ENCODE measurements around the gene PPP1R9B.

Gene PPP1R9B

DNA sequence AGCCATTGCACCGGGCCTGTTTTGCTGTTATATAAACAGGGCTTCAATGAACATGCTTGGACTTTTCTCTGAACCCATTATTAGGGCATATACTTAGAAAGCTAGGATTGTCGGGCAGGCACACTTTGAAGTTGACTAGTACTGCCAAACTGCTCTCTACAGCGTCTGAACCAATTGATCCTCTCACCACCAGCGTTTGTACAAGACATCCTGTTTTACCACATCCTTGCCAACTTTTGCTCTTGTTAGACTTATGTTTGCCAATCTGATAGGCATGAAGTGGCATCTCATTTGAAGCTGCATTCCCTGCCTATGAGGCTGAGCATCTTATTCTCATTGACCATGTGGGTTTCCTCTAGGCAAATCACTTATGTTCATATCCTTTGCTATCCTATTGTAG, 7.4 kb upstream of the PPP1R9B start:
- no peak for DNase-seq (ENCODE audit: low read depth in 2 of 2)

DNA sequence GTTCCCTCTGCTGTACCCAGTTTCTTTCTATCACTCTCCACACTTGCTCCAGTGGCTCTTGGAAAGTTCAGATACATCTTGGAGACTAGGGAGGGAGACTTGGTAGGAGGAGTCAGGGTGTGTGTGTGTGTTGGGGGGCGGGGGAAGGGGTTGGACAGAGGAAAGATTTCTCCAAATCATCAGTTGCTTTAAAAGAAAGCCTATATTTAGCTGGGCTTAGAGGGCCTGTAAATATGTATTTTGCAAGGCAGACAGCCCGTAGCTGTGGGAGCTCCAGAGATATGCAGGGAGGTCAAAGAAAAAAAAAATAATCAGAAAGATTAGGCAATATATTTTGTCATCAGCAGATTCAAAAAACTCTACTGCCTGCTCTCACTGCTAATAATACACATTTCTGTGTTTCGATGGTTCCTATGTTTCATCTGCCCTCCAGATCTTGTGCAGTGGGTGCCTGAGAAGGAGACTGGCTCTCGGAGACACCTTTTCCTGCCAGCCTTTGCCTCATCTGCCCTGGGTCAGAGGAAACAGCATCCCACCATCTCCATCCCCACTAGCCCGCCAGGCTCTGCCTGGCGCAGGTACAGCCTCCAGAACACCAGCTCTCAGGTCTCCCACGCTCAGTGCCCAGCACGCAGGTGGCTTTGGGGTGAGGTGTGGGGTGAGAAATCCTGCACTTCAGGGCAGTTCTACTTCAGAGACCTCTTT, 4.8 kb upstream of the PPP1R9B start:
- no peak for DNase-seq (ENCODE audit: low read depth in 2 of 2)

DNA sequence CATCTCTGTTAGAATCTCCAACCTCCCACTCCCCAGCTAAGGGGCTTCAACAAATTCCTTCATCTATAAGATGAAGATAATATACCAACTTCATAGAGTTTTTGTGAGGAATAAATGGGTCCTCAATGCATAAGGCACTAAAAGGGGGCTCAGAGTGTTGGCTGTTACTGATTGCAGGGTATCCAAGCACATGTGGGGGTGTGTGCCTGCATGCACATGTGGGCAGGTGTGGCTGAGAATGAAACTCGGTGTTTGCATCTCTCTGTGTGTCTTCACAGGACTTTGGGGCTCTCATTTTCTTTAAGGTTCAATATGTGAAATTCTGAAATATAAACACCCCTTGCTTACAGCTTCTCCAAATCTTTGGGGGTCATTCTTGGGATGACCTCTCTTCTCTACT, 4.1 kb upstream of the PPP1R9B start:
- no peak for DNase-seq (ENCODE audit: low read depth in 2 of 2)

DNA sequence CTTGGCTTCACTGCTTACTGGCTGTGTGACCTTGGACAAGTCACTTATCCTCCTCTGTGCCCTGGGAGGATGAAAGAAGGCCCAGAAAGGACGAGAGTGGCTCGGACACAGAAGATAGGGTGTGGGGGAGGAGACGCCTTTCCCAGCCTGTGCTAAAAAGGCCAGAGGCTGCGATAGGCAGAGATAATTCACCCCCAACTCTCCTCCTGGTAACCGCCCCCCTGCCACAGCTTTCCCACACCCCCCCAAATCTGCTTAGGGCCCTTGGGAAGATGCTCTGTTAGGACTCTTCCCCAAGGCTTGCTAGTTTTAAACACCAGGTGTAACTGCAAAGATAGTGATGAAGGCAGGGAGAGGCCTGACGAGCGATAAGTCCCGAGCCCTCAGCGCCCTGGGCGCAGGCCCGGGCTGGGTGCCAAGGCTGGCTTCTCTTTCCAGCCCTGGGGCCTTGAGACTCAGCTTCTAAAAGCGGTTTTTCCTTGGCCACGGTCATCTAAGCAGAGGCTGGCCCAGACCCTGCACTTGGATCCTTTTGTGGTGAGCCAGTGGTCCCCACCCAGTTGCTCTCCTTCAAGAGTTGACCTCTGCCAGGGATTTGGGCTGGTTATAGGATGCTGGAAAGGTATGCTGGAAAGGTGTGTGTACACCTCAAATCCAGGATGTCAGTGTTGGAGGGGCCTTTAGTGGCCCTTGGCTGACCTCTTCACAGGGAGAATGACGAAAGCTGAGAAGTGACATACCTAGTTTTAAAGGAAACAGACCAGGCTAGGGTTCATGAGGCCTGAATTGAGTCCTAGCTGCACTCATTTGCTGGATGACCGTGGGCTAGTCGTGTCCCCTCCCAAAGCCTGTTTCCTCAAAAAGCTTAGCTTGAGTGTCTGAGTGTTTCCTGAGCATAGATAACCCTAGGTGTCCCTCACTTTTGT, 3.4 kb upstream of the PPP1R9B start:
- DNase-seq (ENCODE audit: low read depth in 2 of 2) = no peak

DNA sequence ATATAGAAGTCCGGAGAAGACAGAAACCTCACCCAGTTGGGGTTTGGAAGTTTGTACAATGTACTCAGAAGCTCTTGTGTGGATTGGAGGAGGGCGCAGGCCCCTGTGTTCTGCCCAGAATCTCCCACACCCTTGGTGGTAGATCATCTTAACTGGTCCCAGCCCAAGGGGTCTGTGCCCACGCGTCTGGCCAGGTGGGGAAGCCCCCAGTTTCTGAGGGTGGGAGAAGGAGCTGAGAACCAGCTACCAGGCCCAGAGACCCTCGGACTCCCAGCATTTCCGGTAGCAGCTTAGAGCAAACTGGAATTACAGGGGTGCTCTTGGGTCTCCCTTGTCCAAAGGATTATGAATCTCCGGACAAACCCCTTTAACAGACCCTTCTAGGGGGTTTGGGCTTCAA, 2.3 kb upstream of the PPP1R9B start:
- no peak for DNase-seq (ENCODE audit: low read depth in 2 of 2)

DNA sequence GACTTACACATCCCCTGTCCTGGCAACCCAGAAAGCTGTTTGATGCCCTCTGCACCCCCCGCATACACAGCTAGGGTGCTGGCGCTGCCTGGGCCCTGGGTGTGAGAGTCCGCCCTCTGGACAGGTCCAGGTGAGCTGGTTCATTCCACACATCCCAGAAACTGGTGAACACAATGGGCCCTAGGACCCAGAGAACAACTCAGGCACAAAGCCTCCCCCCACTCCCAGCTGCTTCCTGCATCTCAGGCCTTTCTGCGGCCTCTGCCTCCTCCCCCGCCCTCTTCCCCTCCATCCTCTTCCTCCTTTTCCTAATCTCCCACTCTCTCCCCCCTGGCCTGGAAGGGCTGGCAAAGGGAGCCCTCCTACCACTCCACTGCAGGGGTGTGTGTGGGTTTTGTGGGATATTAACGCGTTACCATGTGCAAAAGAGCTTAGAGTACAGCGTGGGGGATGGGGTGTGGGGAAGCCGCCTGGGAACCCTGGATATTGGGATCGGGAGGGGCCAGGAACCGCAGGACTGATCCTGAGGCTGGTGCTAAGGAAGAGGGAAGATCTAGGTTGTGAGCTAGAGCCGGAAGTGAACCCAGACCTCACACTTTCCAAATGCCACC, 1.6 kb upstream of the PPP1R9B start:
- DNase-seq (ENCODE audit: low read depth in 2 of 2) = peak in 1 of 2 donors; percentile 30

DNA sequence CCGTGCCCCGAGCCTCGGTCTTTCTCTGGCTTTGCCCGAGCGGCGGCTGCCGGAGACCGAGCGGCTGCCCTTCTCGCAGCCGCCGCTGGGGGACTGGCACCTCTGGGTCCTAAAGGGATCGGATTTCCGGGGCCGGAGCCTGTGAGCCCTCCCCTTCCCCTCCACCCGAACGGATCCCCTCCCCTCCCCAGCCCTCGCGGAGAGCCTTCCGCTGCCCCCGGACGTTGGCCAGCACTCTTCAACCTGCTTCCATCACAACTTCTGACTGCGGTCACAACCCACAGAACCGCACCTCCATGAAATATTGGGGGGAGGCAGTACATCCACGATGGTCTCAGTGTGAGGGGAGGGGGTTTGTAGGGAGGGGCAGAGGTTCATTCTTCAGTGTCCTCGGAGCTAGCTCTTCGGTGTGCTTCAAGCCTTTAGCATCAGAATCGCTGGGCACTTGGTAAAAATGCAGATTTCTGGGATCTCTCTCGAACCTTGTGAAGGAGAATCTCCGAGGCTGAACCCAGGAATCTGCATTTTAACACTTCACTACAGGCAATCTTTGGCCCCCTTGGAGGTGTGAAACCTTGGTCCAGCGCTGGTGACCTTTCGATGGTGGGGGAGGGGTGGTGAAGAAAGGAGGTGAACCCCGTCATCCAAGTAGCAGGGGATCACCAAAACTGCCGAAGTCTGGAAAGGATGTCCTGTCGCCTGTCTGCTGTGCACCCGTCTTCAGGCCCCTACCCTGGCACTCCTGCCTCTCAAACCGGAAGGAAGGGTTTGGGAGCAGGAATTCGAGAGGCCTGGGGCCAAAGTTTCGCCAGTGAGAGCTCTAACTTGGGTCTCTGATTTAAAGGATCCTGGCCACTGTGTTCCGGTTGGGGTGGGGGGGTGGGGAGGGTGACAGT, 812 bp upstream of the PPP1R9B start:
- DNase-seq (ENCODE audit: low read depth in 2 of 2) = peak; percentile 71

DNA sequence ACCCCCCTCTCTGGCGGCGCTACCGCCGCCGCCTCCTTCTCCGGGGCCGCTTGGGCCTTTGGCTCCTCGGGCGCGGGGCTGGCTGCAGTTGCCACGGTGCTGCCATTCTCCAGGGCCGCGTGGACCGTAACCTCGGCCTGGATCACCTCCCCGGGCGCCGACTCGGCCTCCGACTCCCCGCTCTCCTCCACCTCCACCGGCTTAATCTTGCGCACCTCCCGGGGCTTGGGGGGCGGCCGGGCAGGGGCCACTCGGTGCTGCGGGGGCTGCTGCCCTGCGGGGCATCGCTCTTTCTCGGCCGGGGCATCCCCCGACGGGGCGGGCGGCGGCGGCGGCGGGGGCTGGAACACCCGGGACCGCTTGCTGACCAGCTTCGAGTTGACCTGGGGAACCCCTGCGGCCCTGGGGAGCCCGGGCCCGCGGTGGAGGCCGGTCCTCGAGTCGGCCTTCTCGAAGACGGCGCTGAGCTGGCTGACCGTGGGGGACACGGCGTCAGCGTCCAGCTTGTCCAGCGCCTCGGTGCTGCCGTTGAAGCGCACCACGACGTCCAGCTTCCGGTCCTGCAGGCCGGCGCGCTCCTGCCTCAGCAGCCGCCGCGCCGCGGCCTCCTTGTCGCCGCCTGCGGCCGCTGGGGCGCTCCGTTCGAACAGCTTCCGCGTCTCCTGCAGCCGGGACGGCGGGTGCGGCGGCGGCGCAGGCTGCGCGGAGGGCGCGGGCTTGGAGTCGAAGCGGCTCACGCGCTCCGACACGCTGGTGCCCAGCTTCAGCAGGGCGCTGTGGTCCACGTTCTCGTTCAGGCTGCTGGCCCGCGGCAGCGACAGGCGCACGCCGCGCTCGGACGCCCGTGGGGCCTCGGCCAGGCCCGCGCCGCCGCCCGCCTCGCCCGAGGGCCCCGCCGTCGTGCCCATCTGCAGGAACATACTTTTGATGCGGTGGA, 792 bp downstream of the PPP1R9B start:
- DNase-seq (ENCODE audit: low read depth in 2 of 2) = no peak

DNA sequence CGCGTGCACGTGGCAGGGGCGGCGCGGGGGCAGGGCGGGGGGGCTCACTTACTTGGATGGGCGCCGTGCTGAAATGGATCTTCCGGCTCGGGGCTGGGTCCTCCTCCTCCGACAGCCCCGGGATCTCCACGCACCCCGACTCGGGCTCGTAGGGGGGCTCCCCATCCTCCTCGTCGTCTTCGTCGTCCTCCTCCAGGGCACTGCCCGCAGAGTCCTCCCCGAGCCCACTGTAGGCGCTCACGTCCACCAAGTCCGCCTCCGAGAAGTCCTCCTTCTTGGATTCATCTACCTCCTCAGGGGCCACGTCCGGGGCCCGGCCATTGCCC, 1.4 kb downstream of the PPP1R9B start:
- DNase-seq (ENCODE audit: low read depth in 2 of 2) = no peak

DNA sequence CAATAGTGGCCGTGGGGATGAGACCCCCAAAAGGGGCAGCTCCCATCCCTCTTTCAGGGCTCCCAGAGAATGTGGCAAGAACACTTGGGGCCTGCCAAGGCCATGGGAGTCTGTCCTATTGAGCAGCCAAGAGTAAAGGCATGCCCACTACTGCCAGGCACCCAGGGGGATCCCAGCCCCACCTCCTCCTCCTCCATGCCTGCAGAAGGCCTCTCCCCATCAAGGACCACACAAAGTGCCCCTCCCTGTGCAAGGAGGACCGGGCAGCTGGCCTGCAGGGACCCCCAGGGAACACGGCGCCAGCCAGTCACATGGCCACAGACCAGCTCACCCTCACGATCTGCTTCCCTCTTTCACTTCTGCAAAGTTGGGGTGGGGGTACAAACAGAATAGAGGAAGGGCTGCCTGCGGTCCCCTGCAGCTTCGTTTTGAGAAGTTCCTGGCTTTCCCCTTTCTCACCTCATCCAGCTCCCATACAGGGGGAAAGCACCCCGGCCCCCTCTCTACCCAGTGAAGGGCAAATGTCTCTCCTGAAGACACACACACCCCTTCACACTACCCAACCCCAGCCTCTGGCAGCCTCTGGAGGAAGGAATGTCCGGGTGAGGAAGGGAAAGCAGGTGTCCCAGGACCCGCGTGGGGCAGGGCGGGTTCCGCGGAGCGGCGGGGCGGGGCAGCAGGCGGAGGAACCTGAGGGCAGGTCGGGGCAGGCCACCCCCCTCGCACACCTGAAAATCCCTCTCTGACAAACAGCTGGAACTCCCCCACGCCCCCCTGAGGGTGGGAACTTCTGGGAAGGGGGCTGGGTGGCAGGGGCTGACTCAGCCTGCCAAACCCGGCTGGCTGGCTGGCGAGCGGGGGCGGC, 2.0 kb downstream of the PPP1R9B start:
- DNase-seq (ENCODE audit: low read depth in 2 of 2) = peak; percentile 53 to 54

DNA sequence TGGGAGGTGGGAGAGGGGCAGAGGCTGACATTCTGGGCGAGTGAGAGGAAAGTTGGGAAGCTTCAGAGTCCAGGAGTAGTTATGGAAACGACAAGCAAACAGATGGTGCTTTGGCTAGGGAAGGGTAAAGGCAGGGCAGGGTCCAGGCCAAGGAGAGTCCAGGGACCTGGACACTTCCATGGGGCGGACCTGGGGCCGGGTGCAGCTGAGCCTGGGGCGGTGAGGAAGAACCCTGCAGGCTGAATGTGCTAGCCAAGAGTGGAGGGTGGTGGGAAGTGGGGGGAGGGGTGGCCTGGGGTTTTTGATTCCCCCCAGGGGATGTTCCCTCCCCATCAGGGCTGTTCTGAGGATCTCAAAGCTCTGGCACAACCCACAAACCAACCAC, 2.6 kb downstream of the PPP1R9B start:
- no peak for DNase-seq (ENCODE audit: low read depth in 2 of 2)

DNA sequence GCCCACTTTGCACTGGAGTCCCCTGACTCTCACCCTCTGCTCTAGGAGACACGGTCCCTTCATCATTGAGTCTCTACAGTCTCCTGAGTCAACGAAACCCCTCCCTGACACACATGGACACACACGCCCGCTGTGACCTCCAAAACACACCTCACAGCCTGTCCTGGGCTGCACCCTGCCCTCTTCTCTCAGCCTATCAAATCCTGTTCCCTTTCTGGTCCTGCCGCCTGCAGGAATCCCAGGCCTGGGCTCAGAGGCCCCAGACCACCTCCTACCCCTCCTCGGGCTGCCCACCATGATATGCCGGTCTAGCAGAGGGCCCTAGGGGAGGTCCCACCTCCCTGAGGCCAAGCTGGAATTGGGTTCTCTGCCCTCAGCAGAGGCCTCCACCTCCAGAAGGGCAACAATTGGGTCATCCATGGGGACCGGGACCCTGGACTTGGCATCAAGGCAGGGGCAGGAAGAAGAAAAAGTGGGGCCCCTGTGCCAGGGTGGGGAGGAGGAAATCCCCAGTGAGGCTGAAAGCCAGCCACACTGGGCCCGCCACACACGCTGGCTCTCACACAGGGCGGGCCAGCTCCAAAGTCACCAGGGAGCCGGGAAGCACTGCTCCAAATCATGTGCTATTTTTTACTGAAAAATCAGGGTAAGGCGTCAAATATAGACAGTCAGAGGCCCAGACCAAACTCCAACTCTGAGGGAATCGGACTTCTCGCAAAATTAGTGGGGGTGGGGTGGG, 3.4 kb downstream of the PPP1R9B start:
- DNase-seq (ENCODE audit: low read depth in 2 of 2) = no peak

DNA sequence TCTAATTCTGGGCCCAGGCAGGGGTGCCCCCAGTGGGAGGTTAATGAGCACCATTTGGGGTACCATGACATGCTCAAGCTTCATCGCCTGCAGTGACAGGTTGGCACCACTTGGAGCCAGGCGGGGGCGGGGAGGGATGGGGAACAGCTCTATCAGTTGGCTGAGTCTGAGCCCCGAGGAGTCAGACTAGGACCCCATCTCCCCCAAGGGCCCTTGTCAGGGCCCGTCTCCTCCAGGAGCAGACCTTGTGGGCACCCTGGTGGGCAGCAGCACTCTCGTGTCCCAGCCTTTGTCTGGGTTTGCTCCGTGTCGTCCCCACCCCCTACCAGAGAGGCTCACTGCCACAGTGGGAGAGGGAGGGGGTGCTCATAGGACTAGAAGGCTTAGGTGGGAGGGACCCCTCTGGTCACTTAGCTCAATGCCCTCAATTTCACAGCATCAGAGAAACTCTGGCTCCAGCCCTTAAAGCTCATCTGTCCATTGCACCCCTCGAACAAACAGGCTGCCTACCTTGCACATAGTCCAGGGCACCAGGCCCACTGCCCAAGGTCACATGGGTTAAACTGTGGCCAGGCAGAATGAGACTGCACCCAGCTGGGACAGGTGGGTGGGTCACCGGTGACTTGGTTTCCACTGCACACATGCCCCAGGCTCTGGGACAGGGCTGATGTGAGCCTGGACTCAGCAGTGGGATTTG, 4.1 kb downstream of the PPP1R9B start:
- no peak for DNase-seq (ENCODE audit: low read depth in 2 of 2)

DNA sequence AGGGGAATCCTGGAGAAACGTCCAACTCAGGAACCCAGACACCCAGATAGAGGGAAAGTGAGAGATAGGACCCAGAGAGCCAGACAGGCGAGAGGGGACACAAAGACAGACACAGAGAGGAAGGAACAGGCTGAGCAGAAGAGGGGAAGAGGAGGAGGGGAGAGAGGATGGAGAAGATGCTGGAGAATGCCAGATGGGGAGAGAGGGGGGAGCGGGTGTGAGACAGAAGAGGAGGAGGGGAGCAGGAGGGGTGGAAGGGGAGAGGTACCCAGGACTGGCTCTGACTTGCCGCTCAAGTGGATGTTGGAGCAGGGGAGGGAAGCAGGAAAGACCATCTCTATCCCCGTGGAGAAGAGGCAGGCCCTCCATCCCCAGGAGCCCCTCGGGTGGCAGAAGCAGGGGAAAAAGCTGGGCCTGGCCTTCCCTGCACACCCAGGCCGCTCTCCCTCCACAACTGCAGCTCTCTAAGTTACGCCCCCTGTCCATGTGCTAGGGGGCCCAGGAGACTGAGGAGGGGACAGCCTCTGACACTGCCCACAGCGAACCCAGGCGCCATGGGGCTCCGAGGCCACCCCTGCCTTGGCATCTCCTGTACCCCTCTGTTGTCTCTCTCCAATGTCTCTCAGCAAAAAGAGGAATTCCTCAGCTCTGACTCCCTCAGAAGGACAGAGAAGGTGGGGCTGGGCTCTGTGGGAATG, 4.8 kb downstream of the PPP1R9B start:
- no peak for DNase-seq (ENCODE audit: low read depth in 2 of 2)

DNA sequence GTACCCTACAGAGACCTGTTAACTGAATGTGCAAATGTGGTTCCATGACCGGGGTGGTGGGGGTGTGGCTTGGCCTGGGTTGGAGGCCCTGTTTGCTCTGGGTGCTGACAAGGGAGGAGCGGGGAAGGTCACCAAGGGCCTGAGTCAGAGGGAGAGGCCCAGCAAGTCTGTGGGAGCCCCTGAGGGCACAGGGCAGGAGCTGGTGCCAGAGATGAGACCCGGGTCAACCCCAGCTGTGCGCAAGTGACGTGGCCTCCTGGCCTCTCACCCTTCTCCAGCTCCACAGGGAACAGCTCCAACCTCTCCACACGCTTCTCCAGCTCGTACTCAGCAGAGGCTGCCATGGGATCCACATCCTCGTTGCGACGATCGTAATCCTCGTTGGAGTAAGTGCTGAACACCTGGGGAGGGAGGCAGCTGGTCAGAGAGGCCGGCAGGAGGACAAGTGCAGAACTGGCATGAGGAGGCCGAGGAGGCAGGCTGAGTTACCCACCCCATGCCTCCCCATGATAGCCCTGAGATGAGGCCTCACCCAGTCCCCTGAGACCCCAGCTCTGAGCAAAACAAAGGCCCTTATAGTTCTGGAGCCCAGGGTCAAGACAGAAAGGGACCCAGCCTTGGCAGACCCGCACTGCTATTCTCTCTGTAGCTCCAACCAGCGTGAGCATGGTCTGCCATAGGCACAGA, 5.5 kb downstream of the PPP1R9B start:
- DNase-seq (ENCODE audit: low read depth in 2 of 2) = no peak

DNA sequence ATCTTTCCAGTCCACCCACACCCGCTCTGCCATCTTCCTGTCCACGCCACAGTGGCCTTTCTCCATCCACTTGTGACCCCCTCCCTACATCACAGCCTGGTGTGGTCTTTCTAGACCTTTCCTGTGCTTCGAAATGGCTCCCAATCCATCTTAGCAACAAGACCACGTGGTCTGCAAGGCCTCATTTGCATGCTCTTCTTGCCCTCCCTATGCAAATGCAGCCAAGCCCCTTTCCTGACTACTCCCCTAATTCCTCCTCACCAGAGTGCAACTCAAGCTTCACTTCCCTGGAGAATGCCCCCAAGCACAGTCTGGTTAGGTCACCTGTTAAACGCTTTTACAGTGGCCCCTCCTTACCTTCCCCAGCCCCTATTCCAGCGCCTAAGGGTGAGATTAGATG, 6.1 kb downstream of the PPP1R9B start:
- no peak for DNase-seq (ENCODE audit: low read depth in 2 of 2)

DNA sequence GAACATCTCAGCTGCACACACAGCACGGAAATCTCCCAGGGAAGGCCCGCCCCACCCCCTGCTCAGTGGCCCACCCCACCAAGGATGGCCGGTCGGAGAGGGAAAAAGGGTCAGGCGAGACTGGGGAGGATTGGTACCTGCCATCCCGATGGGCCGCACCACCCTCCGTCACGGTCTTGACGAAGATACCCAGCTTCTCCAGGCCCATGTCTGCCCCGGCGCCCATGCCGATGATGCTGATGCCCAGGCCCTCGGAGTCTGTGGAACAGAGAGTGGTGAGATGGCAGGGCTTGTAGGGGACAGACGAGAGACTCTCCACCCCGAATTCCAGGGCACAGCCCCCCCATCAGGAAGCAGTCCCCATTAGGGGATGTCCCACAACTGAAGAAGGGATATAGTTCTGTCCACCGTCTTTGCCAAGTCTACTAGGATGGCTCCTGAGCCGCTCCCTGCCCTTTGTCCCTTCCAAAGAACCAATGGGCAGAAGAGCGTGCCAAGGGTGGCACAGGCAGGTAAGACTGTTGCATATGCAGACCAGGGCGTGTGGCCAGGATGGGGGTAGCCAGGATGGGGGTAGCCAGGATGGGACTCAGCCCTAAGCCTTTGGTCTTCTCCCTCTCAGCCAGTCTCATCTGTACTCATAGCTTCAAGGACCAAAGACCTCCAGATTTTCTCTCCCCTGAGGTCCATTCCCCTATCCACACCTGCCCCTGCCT, 6.9 kb downstream of the PPP1R9B start:
- no peak for DNase-seq (ENCODE audit: low read depth in 2 of 2)
